Tibial nerve (tissue), 4 donors: ENCODE data around the gene ACTRT3. TPM values are rescaled to one million over a fixed set of nuclear protein-coding genes. Genes with fewer than 3 reads are reported as not detected.
"Not testable (repeated sequence)": the region's sequence is repeated elsewhere in the genome, so short reads cannot be mapped to it uniquely, and the experiment has no call there.

ENCODE experiments used
- DNase-seq, 2 donors: peaks; one replicate each; pipeline ENCODE4 v3.0.0-alpha.2; 2019; ENCODE audit warnings: low spot score in 2 of 2
- H3K27ac ChIP-seq, 4 donors: fragments of 200-600 bp; sonication (generic) in 3 of 4; one replicate each; pipeline ENCODE4 v1.5.1; 2017 to 2019; ENCODE audit warnings: mild to moderate bottlenecking in 1 of 4
- H3K27me3 ChIP-seq, 2 donors: fragments of 200-600 bp; sonication (generic) in 1 of 2; one replicate each; pipeline versions ENCODE4 v1.5.1 to v1.6.0; 2017 to 2019
- H3K36me3 ChIP-seq, 3 donors: fragments of 200-600 bp; sonication (generic); one replicate each; pipeline ENCODE4 v1.5.1; 2018 to 2019
- H3K4me1 ChIP-seq, 4 donors: fragments of 200-600 bp; sonication (generic) in 3 of 4; one replicate each; pipeline ENCODE4 v1.5.1; 2017 to 2019
- H3K4me3 ChIP-seq, 4 donors: fragments of 200-600 bp; sonication (generic) in 3 of 4; one replicate each; pipeline ENCODE4 v1.5.1; 2017 to 2019; ENCODE audit warnings: mild to moderate bottlenecking in 1 of 4, moderate library complexity in 1 of 4
- H3K9me3 ChIP-seq, 4 donors: fragments of 200-600 bp; sonication (generic) in 3 of 4; one replicate each; pipeline ENCODE4 v1.5.1; 2017 to 2019
- EP300 ChIP-seq, 2 donors: sonication (generic); formaldehyde crosslinking; IDR thresholded peaks; one replicate each; pipeline ENCODE4 v1.6.1; 2017; ENCODE audit warnings: antibody characterized with exemption in 2 of 2, mild to moderate bottlenecking in 1 of 2
- POLR2A ChIP-seq, 2 donors: fragments of 450-650 bp; IDR thresholded peaks; one replicate each; pipeline ENCODE4 v1.6.1; 2017; ENCODE audit warnings: antibody characterized with exemption in 2 of 2, mild to moderate bottlenecking in 2 of 2, moderate library complexity in 2 of 2
- WGBS, 2 donors: methylation state at CpG; one replicate each; pipeline ENCODE4 v1.1.5; 2018; 5-methylcytosine and 5-hydroxymethylcytosine counted together
- small RNA-seq: library from RNA; depleted of rRNA; stranded (forward); fragments of <200 nt; gene quantifications from one replicate; pipeline ENCODE3, GENCODE V24; 2016
- total RNA-seq, 4 donors: library from RNA; depleted of rRNA; stranded (reverse); fragments of >200 nt; gene quantifications; one replicate each; pipeline ENCODE4 v1.1.0, GENCODE V29; 2016
- TF ChIP-seq, protein P1 (sequence below), 5 experiments: fragments of 200-600 bp in 3 of 5; fragments of 450-650 bp in 2 of 5; sonication (generic) in 3 of 5; IDR thresholded peaks; one replicate each; pipeline ENCODE4 v1.5.1; 2016 to 2019; ENCODE audit warnings: antibody characterized with exemption in 5 of 5, mild to moderate bottlenecking in 3 of 5, moderate library complexity in 2 of 5

Gene ACTRT3
- total RNA-seq, 4 donors from 2014 or later: 0.78 to 3.9 (median 2.5) TPM

DNA sequence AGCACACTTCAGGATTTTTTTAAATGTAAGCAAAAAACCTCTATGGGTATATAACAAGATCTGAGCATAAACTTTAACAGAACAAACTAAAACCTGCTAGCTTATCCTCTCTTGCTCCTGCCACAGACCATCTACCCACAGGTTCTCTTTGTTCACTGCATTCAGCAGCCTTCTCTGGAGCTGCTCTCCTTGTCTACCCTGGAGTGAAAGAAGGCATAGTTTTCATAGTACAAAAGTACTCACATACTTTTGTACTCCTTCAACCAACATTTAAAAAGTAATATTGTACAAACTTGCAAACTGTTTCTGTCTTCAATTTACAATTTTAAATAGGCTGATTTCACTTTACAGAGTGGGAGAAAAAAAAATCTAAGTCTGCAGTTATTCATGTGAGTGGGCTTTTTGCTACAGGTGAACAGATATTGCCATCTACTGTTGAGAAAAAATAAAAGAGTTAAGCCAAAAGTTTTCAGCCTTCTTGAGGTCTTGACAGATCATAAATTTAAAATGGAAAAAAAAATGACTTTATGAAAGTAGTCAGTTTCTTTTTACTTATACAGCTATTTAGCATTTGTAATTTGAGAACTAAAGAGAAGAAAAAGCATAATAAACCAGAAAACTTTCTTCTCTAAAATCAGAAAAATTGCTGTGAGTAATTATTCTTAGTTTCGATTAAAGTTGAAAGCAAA is 24.9 kb downstream of the ACTRT3 start:
- H3K27ac ChIP-seq: no peak overlapping the region
- 27 to 79% methylated on average over 1 of the region's 1 CpG for WGBS, 2 donors
- H3K9me3 ChIP-seq: no peaks in the 10 kb centered on the region

DNA sequence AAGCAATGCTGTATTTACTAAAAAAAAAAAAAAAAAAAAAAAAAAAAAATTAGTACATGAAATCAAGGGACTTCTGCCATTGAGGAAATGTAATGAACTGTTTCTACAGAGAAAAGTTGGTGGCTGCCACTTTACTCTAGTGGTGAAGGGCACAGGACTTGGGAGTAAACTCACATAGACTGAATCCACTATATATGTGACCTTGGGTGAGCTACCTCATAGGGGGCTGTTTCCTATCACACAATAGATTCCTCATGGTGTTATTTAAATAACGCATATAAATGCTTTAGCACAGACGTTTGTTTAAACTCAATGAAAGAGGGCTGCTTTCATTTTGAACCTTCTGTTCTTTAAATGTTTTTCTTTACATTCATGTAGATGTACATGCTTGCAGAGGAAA is 30.3 kb downstream of the ACTRT3 start:
- H3K4me1 ChIP-seq: no peaks in the 10 kb centered on the region
- peaks cover 0 to 24% (median 2%) of the 10 kb centered on the region in 4 donors for H3K9me3 ChIP-seq
- no peaks in the 10 kb centered on the region for H3K36me3 ChIP-seq
- H3K27me3 ChIP-seq: no peaks in the 10 kb centered on the region
- no peak overlapping the region for H3K4me3 ChIP-seq
- 38 to 51% methylated on average over 2 of the region's 2 CpGs for WGBS, 2 donors
- no peak for DNase-seq
- TF ChIP-seq EP300 (IDR thresholded peaks at IDR 0.05) (no peak), POLR2A (IDR thresholded peaks at IDR 0.05) (no peak)
- TF ChIP-seq, protein P1, sequence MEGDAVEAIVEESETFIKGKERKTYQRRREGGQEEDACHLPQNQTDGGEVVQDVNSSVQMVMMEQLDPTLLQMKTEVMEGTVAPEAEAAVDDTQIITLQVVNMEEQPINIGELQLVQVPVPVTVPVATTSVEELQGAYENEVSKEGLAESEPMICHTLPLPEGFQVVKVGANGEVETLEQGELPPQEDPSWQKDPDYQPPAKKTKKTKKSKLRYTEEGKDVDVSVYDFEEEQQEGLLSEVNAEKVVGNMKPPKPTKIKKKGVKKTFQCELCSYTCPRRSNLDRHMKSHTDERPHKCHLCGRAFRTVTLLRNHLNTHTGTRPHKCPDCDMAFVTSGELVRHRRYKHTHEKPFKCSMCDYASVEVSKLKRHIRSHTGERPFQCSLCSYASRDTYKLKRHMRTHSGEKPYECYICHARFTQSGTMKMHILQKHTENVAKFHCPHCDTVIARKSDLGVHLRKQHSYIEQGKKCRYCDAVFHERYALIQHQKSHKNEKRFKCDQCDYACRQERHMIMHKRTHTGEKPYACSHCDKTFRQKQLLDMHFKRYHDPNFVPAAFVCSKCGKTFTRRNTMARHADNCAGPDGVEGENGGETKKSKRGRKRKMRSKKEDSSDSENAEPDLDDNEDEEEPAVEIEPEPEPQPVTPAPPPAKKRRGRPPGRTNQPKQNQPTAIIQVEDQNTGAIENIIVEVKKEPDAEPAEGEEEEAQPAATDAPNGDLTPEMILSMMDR (IDR thresholded peaks at IDR 0.05): no peak
- no peak overlapping the region for H3K27ac ChIP-seq

More for the DNA sequence above, 24.9 kb downstream of the ACTRT3 start:
- peaks cover 0 to 15% of the 10 kb centered on the region in 2 donors for H3K27me3 ChIP-seq
- no peak overlapping the region for H3K4me3 ChIP-seq
- DNase-seq: no peak
- no peaks in the 10 kb centered on the region for H3K4me1 ChIP-seq
- no peaks in the 10 kb centered on the region for H3K36me3 ChIP-seq
- TF ChIP-seq, protein P1 (IDR thresholded peaks at IDR 0.05): peak in 2 of 5 experiments; percentile 15 to 53
- no peak for TF ChIP-seq EP300 (IDR thresholded peaks at IDR 0.05)

DNA sequence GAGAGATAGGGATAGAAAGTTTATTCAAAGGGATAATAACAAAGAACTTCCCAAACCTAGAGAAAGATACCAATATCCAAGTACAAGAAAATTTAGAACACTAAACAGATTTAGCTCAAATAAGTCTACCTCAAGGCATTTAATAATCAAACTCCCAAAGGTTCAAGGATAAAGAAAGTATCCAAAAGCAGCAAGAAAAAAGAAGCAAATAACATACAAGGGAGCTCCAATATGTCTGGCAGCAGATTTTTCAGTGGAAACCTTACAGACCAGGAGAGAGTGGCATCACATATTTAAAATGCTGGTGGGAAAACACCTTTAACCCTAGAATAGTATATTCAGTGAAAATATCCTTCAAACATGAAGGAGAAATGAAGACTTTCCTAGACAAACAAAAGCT is 37.5 kb downstream of the ACTRT3 start:
- not testable (repeated sequence) for H3K27ac ChIP-seq, H3K27me3 ChIP-seq, H3K4me1 ChIP-seq, H3K36me3 ChIP-seq, H3K4me3 ChIP-seq, DNase-seq
- peaks cover 0 to 39% (median 0%) of the 10 kb centered on the region in 4 donors for H3K9me3 ChIP-seq

DNA sequence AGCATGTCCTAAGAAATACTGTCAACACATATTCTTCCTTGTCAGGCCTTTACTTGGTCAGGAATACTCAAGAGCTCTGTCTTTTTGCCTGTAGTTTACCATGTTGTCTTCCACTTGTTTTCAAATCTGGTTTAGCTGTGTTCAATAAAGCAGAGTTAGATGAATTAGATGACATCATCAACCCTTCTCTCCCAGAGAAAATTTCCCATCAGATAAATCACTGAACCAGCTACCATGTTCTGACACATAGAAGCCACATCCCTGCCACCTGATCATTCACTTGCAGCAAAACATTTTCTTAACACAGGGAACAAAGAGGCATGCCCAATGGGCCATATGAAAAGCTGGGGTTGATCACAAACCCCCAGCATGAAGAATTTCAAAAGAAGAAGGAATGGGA is 46.6 kb downstream of the ACTRT3 start:
- Histone ChIP-seq H3K27me3 (no peaks in the 10 kb centered on the region), H3K36me3 (no peaks in the 10 kb centered on the region), H3K4me1 (no peaks in the 10 kb centered on the region), H3K4me3 (no peak overlapping the region), H3K9me3 (no peaks in the 10 kb centered on the region), H3K27ac (no peak overlapping the region)
- no peak for TF ChIP-seq POLR2A (IDR thresholded peaks at IDR 0.05)
- TF ChIP-seq, protein P1 (IDR thresholded peaks at IDR 0.05): no peak
- TF ChIP-seq EP300 (IDR thresholded peaks at IDR 0.05): no peak
- DNase-seq: no peak

DNA sequence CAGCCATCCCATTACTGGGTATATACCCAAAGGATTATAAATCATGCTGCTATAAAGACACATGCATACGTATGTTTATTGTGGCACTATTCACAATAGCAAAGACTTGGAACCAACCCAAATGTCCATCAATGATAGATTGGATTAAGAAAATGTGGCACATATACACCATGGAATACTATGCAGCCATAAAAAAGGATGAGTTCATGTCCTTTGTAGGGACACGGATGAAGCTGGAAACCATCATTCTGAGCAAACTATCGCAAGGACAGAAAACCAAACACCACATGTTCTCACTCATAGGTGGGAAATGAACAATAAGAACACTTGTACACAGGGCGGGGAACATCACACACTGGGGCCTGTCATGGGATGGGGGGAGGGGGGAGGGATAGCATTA is 50.9 kb downstream of the ACTRT3 start:
- not testable (repeated sequence) for H3K27me3 ChIP-seq, H3K9me3 ChIP-seq, H3K27ac ChIP-seq, H3K4me1 ChIP-seq, DNase-seq, H3K36me3 ChIP-seq, H3K4me3 ChIP-seq
- 85 to 94% methylated on average over 4 of the region's 4 CpGs for WGBS, 2 donors

Small RNAs within 50 kb of the gene (small RNA-seq; reads per million reads assigned to genes)
- not detected for gene RNU6-637P

Other genes starting within 250 kb of the ACTRT3 start
- gene MECOM, start 105.8 kb downstream of the ACTRT3 start, total RNA-seq: 10 to 100 TPM; 11.5 to 25.5 (median 16.5) TPM
- gene TERC, start 4.5 kb downstream of the ACTRT3 start, total RNA-seq: 100 to 1,000 TPM; 110 to 241 (median 179) TPM
- 10 to 100 TPM; 10.8 to 24.3 (median 16.8) TPM for gene MYNN, start 3.8 kb upstream of the ACTRT3 start, total RNA-seq
- not detected for gene LRRIQ4, start 43.3 kb upstream of the ACTRT3 start, total RNA-seq
- 10 to 100 TPM in 1 of 4 donors, 1 to 10 TPM in 3; 2.5 to 10.3 (median 4.6) TPM for gene LRRC34, start 43.3 kb upstream of the ACTRT3 start, total RNA-seq
- gene LRRC31, start 100.4 kb upstream of the ACTRT3 start, total RNA-seq: not detected
- gene SAMD7, start 142.0 kb upstream of the ACTRT3 start, total RNA-seq: not detected
- gene SEC62, start 197.2 kb upstream of the ACTRT3 start, total RNA-seq: 10 to 100 TPM; 36.0 to 53.3 (median 45.7) TPM